CD14-positive monocyte (primary cell): ENCODE results near the gene EFHC1. TPM values are rescaled to one million over a fixed set of nuclear protein-coding genes. Genes with fewer than 3 reads are reported as not detected.

ENCODE experiments used
- DNase-seq, 3 donors: peaks; one replicate each; pipeline ENCODE4 v3.0.0-alpha.2; 2011 to 2022
- H2AFZ ChIP-seq: 2 replicates; pipeline ENCODE4 v1.6.0; 2012; ENCODE audit warnings: mild to moderate bottlenecking, low read depth, low read length, inconsistent platforms; ENCODE audit not compliant: insufficient read depth, poor library complexity, severe bottlenecking
- H3K27ac ChIP-seq, 2 donors: 1 replicate in 1 of 2; 2 replicates in 1 of 2; pipeline ENCODE4 v1.5.1; 2012 to 2013; ENCODE audit warnings: low read length in 2 of 2, control low read depth in 1 of 2, inconsistent platforms in 1 of 2, low read depth in 1 of 2, mild to moderate bottlenecking in 1 of 2
- H3K27me3 ChIP-seq, 2 donors: one replicate each; pipeline versions ENCODE4 v1.6.0 to v1.6.1; 2011 to 2013; ENCODE audit warnings: low read length in 2 of 2; ENCODE audit not compliant: control insufficient read depth in 2 of 2, insufficient read depth in 2 of 2
- H3K36me3 ChIP-seq, 2 donors: replicated peaks in 1 of 2; 1 replicate in 1 of 2; 2 replicates in 1 of 2; pipeline versions ENCODE4 v1.5.1 to v1.6.1; 2012 to 2013; ENCODE audit warnings: low read length in 2 of 2, control low read depth in 1 of 2, inconsistent platforms in 1 of 2, mild to moderate bottlenecking in 1 of 2; ENCODE audit not compliant: insufficient read depth in 2 of 2, control insufficient read depth in 1 of 2
- H3K4me1 ChIP-seq, 2 donors: 1 replicate in 1 of 2; 2 replicates in 1 of 2; pipeline versions ENCODE4 v1.5.1 to v1.6.1; 2012 to 2013; ENCODE audit warnings: low read length in 2 of 2, control low read depth in 1 of 2, inconsistent platforms in 1 of 2, mild to moderate bottlenecking in 1 of 2, moderate library complexity in 1 of 2; ENCODE audit not compliant: insufficient read depth in 2 of 2, control insufficient read depth in 1 of 2
- H3K4me2 ChIP-seq: replicated peaks from 2 replicates; pipeline ENCODE3; 2012; ENCODE audit warnings: low read length, moderate library complexity, mild to moderate bottlenecking; ENCODE audit not compliant: poor library complexity, severe bottlenecking; ENCODE audit errors: extremely low read depth
- H3K4me3 ChIP-seq, 3 experiments: fragments of 200-600 bp in 1 of 3; sonication (generic) in 1 of 3; replicated peaks in 1 of 3; 1 replicate in 2 of 3; 2 replicates in 1 of 3; pipeline ENCODE4 v1.5.1; 2011 to 2013; ENCODE audit warnings: low read length in 3 of 3, mild to moderate bottlenecking in 3 of 3, control low read depth in 2 of 3, low read depth in 2 of 3, inconsistent platforms in 1 of 3, moderate library complexity in 1 of 3
- H3K79me2 ChIP-seq: 2 replicates; pipeline ENCODE4 v1.6.0; 2012; ENCODE audit warnings: mild to moderate bottlenecking, control low read depth, inconsistent platforms, low read length, moderate library complexity; ENCODE audit not compliant: insufficient read depth
- H3K9ac ChIP-seq: 2 replicates; pipeline ENCODE4 v1.6.0; 2017; ENCODE audit warnings: low read length, mild to moderate bottlenecking; ENCODE audit not compliant: insufficient read depth, poor library complexity, severe bottlenecking
- H3K9me3 ChIP-seq, 2 donors: replicated peaks in 1 of 2; 1 replicate in 1 of 2; 2 replicates in 1 of 2; pipeline versions ENCODE4 v1.5.1 to v1.6.1; 2012 to 2013; ENCODE audit warnings: low read length in 2 of 2, control low read depth in 1 of 2; ENCODE audit not compliant: control insufficient read depth in 1 of 2, insufficient read depth in 1 of 2
- H4K20me1 ChIP-seq: 2 replicates; pipeline ENCODE4 v1.6.0; 2012; ENCODE audit warnings: mild to moderate bottlenecking, low read length, control low read depth, moderate library complexity; ENCODE audit not compliant: insufficient read depth
- H3K27ac Mint-ChIP-seq, 7 donors: one replicate each; pipeline ENCODE4 v1.8.0; 2020; ENCODE audit warnings: mild to moderate bottlenecking in 7 of 7, mixed read lengths in 7 of 7, moderate library complexity in 6 of 7, inconsistent platforms in 2 of 7
- H3K27me3 Mint-ChIP-seq, 3 donors: one replicate each; pipeline ENCODE4 v1.8.0; 2021 to 2022; ENCODE audit warnings: low read depth in 3 of 3, mild to moderate bottlenecking in 3 of 3, mixed read lengths in 3 of 3, moderate library complexity in 3 of 3, inconsistent platforms in 1 of 3
- H3K36me3 Mint-ChIP-seq, 2 donors: one replicate each; pipeline ENCODE4 v1.8.0; 2020; ENCODE audit warnings: mixed read lengths in 2 of 2, inconsistent platforms in 1 of 2, mild to moderate bottlenecking in 1 of 2
- H3K4me1 Mint-ChIP-seq: one replicate; pipeline ENCODE4 v1.8.0; 2020; ENCODE audit warnings: mild to moderate bottlenecking, mixed read lengths
- H3K4me3 Mint-ChIP-seq, 2 donors: one replicate each; pipeline ENCODE4 v1.8.0; 2020; ENCODE audit warnings: mild to moderate bottlenecking in 2 of 2, mixed read lengths in 2 of 2, moderate library complexity in 1 of 2
- H3K9me3 Mint-ChIP-seq, 7 donors: one replicate each; pipeline ENCODE4 v1.8.0; 2020 to 2022; ENCODE audit warnings: mixed read lengths in 7 of 7, mild to moderate bottlenecking in 6 of 7, moderate library complexity in 6 of 7, inconsistent platforms in 2 of 7
- CTCF ChIP-seq: fragments of 200-600 bp; IDR thresholded peaks from one replicate; pipeline ENCODE4 v1.8.0; 2022; ENCODE audit warnings: antibody characterized with exemption, mild to moderate bottlenecking
- WGBS: methylation state at CpG from one replicate; pipeline ENCODE4 v1.1.5; 2013; ENCODE audit warnings: missing lambda C conversion rate; ENCODE audit not compliant: insufficient coverage; 5-methylcytosine and 5-hydroxymethylcytosine counted together
- intact Hi-C, 2 donors: fragments of 100-400 bp; cut with micrococcal nuclease; formaldehyde crosslinking; loops; one replicate each; pipeline versions ENCODE4 v1.15.0 to v1.15.1; 2023
- polyA plus RNA-seq, 3 donors: library from polyadenylated mRNA; depleted of rRNA in 1 of 3; unstranded in 2 of 3; stranded (reverse) in 1 of 3; fragments of 300-500 nt in 2 of 3; fragments of >200 nt in 1 of 3; fragmentation: Illumina TruSeq in 2 of 3; gene quantifications; 1 replicate in 2 of 3; 2 replicates in 1 of 3; pipeline ENCODE4 v1.2.3, GENCODE V29; 2012 to 2021

EFHC1 gene
- polyA plus RNA-seq, 3 donors: 0.30 to 13.5 (median 2.3) TPM

GRCh38 chr6:52482903-52483670 lies 62.9 kb downstream of the EFHC1 start:
- no peak overlapping the region for H3K4me3 ChIP-seq
- H3K4me2 ChIP-seq: no peak overlapping the region
- no peak overlapping the region for H3K9ac ChIP-seq
- DNase-seq: no peak
- 95% methylated on average over 6 of the region's 7 CpGs for WGBS
- H3K9me3 Mint-ChIP-seq: peaks cover 0 to 6% (median 2%) of the 10 kb centered on the region in 7 donors
- H3K36me3 ChIP-seq: no peaks in the 10 kb centered on the region
- H3K9me3 ChIP-seq: no peaks in the 10 kb centered on the region
- intact Hi-C loops: no loop called here
- no peak overlapping the region for H3K27ac Mint-ChIP-seq
- no peak overlapping the region for H3K4me3 Mint-ChIP-seq
- H4K20me1 ChIP-seq: no peaks in the 10 kb centered on the region
- no peak for TF ChIP-seq CTCF
- no peaks in the 10 kb centered on the region for H3K4me1 ChIP-seq
- peaks cover 4% of the 10 kb centered on the region for H3K4me1 Mint-ChIP-seq
- no peaks in the 10 kb centered on the region for H3K27me3 Mint-ChIP-seq
- peaks cover 5 to 11% of the 10 kb centered on the region in 2 donors for H3K36me3 Mint-ChIP-seq
- H3K27me3 ChIP-seq: no peaks in the 10 kb centered on the region
- no peaks in the 10 kb centered on the region for H3K79me2 ChIP-seq
- H2AFZ ChIP-seq: no peak overlapping the region
- no peak overlapping the region for H3K27ac ChIP-seq

GRCh38 chr6:52483671-52484003 lies 63.5 kb downstream of the EFHC1 start:
- intact Hi-C loops: no loop called here
- H3K36me3 ChIP-seq: no peaks in the 10 kb centered on the region
- no peak overlapping the region for H3K4me3 ChIP-seq
- Mint-ChIP-seq H3K9me3 (peaks cover 0 to 6% (median 2%) of the 10 kb centered on the region in 7 donors), H3K27me3 (no peaks in the 10 kb centered on the region), H3K4me1 (peaks cover 4% of the 10 kb centered on the region), H3K36me3 (peaks cover 5 to 11% of the 10 kb centered on the region in 2 donors), H3K4me3 (no peak overlapping the region), H3K27ac (no peak overlapping the region)
- no peak overlapping the region for H3K4me2 ChIP-seq
- H3K9me3 ChIP-seq: no peaks in the 10 kb centered on the region
- H3K27ac ChIP-seq: no peak overlapping the region
- no peak overlapping the region for H3K9ac ChIP-seq
- no peaks in the 10 kb centered on the region for H3K79me2 ChIP-seq
- H3K4me1 ChIP-seq: no peaks in the 10 kb centered on the region
- no peak for TF ChIP-seq CTCF
- H4K20me1 ChIP-seq: no peaks in the 10 kb centered on the region
- DNase-seq: no peak
- H2AFZ ChIP-seq: no peak overlapping the region
- WGBS: 100% methylated on average over 1 of the region's 3 CpGs
- H3K27me3 ChIP-seq: no peaks in the 10 kb centered on the region
